ENCODE measurements around the gene AGRN.

DNA sequence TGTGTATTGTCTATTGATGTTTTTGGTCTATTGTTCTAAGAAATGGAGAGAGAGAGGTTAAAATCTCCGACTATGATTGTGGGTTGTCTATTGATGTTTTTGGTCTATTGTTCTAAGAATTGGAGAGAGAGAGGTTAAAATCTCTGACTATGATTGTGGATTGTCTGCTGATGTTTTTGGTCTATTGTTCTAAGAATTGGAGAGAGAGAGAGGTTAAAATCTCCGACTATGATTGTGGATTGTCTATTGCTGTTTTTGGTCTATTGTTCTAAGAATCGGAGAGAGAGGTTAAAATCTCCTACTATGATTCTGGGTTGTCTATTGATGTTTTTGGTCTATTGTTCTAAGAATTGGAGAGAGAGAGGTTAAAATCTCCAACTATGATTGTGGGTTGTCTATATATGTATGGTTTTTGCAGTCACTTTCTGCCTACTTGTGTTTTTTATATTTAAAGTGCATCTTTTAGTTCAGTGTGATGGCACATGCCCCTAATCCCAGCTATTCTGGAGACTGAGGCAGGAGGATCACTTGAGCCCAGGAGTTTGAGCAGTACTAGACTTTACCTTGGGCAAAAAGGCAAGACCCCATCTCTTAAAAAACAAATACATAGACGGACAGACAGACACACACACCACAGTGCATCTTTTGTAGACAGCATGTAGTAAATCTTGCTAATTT is 79.7 kb downstream of the AGRN start:
- no peak for TF ChIP-seq EZH2 (IDR thresholded peaks at IDR 0.05)
- TF ChIP-seq, protein P1, sequence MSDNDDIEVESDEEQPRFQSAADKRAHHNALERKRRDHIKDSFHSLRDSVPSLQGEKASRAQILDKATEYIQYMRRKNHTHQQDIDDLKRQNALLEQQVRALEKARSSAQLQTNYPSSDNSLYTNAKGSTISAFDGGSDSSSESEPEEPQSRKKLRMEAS (IDR thresholded peaks at IDR 0.05) = no peak
- TF ChIP-seq, protein P2, sequence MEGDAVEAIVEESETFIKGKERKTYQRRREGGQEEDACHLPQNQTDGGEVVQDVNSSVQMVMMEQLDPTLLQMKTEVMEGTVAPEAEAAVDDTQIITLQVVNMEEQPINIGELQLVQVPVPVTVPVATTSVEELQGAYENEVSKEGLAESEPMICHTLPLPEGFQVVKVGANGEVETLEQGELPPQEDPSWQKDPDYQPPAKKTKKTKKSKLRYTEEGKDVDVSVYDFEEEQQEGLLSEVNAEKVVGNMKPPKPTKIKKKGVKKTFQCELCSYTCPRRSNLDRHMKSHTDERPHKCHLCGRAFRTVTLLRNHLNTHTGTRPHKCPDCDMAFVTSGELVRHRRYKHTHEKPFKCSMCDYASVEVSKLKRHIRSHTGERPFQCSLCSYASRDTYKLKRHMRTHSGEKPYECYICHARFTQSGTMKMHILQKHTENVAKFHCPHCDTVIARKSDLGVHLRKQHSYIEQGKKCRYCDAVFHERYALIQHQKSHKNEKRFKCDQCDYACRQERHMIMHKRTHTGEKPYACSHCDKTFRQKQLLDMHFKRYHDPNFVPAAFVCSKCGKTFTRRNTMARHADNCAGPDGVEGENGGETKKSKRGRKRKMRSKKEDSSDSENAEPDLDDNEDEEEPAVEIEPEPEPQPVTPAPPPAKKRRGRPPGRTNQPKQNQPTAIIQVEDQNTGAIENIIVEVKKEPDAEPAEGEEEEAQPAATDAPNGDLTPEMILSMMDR (IDR thresholded peaks at IDR 0.05 in 2 of 3, conservative IDR thresholded peaks at IDR 0.05 in 1 of 3; ENCODE audit: borderline replicate concordance in 1 of 3, insufficient read depth in 1 of 3, low read depth in 2 of 3, low read length in 2 of 3) = no peak
- TF ChIP-seq RAD21 (IDR thresholded peaks at IDR 0.05; ENCODE audit: low read depth) = no peak
- TF ChIP-seq EGR1 (IDR thresholded peaks at IDR 0.05; ENCODE audit: low read depth) = no peak
- no peak for TF ChIP-seq TCF7L2 (IDR thresholded peaks at IDR 0.05; ENCODE audit: borderline replicate concordance, extremely low read depth, insufficient read depth, insufficient read length)
- no peak for TF ChIP-seq YY1 (IDR thresholded peaks at IDR 0.05; ENCODE audit: extremely low read depth, insufficient replicate concordance, low read depth, low read length)
- no peak for TF ChIP-seq POLR2A (IDR thresholded peaks at IDR 0.05; ENCODE audit: borderline replicate concordance, extremely low read depth, insufficient read depth, insufficient read length)
- TF ChIP-seq ZFX (IDR thresholded peaks at IDR 0.05) = no peak
- TF ChIP-seq FOSL1 (IDR thresholded peaks at IDR 0.05; ENCODE audit: low read depth) = no peak
- no peak for TF ChIP-seq SIN3A (IDR thresholded peaks at IDR 0.05; ENCODE audit: low read depth)
- no peak for TF ChIP-seq EZH2phosphoT487 (IDR thresholded peaks at IDR 0.05; ENCODE audit: borderline replicate concordance)
- no peak for TF ChIP-seq CEBPB (IDR thresholded peaks at IDR 0.05; ENCODE audit: low read depth)

All from HCT116 (cell line).